Pulmonary artery endothelial cell (primary cell): ENCODE data around the gene GABRP. TPM values are rescaled to one million over a fixed set of nuclear protein-coding genes. Genes with fewer than 3 reads are reported as not detected.
"Not testable (repeated sequence)": the region's sequence is repeated elsewhere in the genome, so short reads cannot be mapped to it uniquely, and the experiment has no call there.

Experiments
- DNase-seq: peaks from one replicate; pipeline ENCODE4 v3.0.0-alpha.2; 2011; ENCODE audit warnings: low read depth, low spot score
- total RNA-seq: library from RNA; depleted of rRNA; stranded (reverse); fragments of >200 nt; gene quantifications from 2 replicates; pipeline ENCODE4 v1.2.3, GENCODE V29; 2014

GABRP gene
- total RNA-seq, result 0.04 and 0.33 TPM in 2 replicates

- DNase-seq, result no peak
Measured at GRCh38 chr5:170783498-170784247, at the start of gene GABRP. GABRP (plus strand) TSS chr5:170783725; CDS start chr5:170788616, 4,891 bp downstream.

- DNase-seq, result no peak
Measured at GRCh38 chr5:170736966-170737365, 46.6 kb upstream of the GABRP start.

GRCh38 chr5:170737591-170737990, 45.9 kb upstream of the GABRP start:
- no peak for DNase-seq

GRCh38 chr5:170738840-170739239, 44.7 kb upstream of the GABRP start:
- DNase-seq, result no peak

GRCh38 chr5:170739446-170739845, 44.1 kb upstream of the GABRP start:
- DNase-seq, result no peak

GRCh38 chr5:170740551-170741205, 42.8 kb upstream of the GABRP start:
- no peak for DNase-seq

GRCh38 chr5:170741801-170742200, 41.7 kb upstream of the GABRP start:
- no peak for DNase-seq

- no peak for DNase-seq
Measured at GRCh38 chr5:170743876-170744212, 39.7 kb upstream of the GABRP start.

- DNase-seq, result no peak
Measured at GRCh38 chr5:170745481-170746071, 37.9 kb upstream of the GABRP start.

GRCh38 chr5:170746075-170746960, 37.2 kb upstream of the GABRP start:
- DNase-seq, result no peak

- DNase-seq, result no peak
Measured at GRCh38 chr5:170746961-170747340, 36.6 kb upstream of the GABRP start.

- no peak for DNase-seq
Measured at GRCh38 chr5:170747357-170747756, 36.2 kb upstream of the GABRP start.

- DNase-seq, result no peak
Measured at GRCh38 chr5:170747851-170748250, 35.7 kb upstream of the GABRP start.

GRCh38 chr5:170748951-170749471, 34.5 kb upstream of the GABRP start:
- no peak for DNase-seq

GRCh38 chr5:170749911-170750431, 33.6 kb upstream of the GABRP start:
- DNase-seq, result no peak

GRCh38 chr5:170750791-170751190, 32.7 kb upstream of the GABRP start:
- no peak for DNase-seq

- no peak for DNase-seq
Measured at GRCh38 chr5:170751631-170752030, 31.9 kb upstream of the GABRP start.

- DNase-seq, result no peak
Measured at GRCh38 chr5:170752257-170753215, 31.0 kb upstream of the GABRP start.

- DNase-seq, result no peak
Measured at GRCh38 chr5:170753311-170753710, 30.2 kb upstream of the GABRP start.

- DNase-seq, result not testable (repeated sequence)
Measured at GRCh38 chr5:170754508-170754907, 29.0 kb upstream of the GABRP start.
